LNCaP clone FGC (cell line): Measurements from ENCODE around the gene TOR3A.

Experiments
- DNase-seq: peaks from one replicate; pipeline ENCODE4 v3.0.0-alpha.2; 2011; ENCODE audit warnings: low read depth
- H3K4me3 ChIP-seq: 2 replicates; pipeline ENCODE4 v1.5.1; 2011; ENCODE audit warnings: mild to moderate bottlenecking, low read depth, low read length, control low read depth
- TF ChIP-seq, protein P1 (sequence below): IDR thresholded peaks from 2 replicates; pipeline ENCODE4 v1.5.1; 2012; ENCODE audit warnings: mild to moderate bottlenecking; ENCODE audit not compliant: control insufficient read depth, insufficient read depth; ENCODE audit errors: extremely low read depth

TOR3A gene

GRCh38 chr1:179042700-179043099 is 39.2 kb upstream of the TOR3A start:
- H3K4me3 ChIP-seq = no peak overlapping the region
- TF ChIP-seq, protein P1, sequence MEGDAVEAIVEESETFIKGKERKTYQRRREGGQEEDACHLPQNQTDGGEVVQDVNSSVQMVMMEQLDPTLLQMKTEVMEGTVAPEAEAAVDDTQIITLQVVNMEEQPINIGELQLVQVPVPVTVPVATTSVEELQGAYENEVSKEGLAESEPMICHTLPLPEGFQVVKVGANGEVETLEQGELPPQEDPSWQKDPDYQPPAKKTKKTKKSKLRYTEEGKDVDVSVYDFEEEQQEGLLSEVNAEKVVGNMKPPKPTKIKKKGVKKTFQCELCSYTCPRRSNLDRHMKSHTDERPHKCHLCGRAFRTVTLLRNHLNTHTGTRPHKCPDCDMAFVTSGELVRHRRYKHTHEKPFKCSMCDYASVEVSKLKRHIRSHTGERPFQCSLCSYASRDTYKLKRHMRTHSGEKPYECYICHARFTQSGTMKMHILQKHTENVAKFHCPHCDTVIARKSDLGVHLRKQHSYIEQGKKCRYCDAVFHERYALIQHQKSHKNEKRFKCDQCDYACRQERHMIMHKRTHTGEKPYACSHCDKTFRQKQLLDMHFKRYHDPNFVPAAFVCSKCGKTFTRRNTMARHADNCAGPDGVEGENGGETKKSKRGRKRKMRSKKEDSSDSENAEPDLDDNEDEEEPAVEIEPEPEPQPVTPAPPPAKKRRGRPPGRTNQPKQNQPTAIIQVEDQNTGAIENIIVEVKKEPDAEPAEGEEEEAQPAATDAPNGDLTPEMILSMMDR = no peak
- no peak for DNase-seq

DNA sequence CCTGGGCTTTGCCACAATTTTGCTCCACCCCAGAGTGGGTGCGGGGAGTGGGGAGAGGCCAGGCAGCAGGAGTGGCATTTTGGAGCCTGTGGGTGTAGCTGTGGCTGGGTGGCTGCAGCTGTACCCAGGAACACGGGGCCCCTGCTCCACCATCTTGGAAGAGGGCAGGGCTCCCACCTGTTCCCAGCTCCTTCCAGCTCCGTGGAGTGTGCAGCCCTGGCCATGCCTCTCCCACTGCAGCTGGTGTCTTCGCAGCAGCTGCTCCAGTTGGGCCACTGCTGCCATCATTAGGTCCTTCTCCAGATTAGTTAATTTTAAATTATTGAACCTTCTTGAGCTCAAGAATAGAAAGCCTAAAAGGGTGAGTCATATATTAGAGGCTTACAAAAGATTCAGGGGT is 38.6 kb upstream of the TOR3A start:
- no peak overlapping the region for H3K4me3 ChIP-seq
- no peak for DNase-seq
- TF ChIP-seq, protein P1 = no peak

DNA sequence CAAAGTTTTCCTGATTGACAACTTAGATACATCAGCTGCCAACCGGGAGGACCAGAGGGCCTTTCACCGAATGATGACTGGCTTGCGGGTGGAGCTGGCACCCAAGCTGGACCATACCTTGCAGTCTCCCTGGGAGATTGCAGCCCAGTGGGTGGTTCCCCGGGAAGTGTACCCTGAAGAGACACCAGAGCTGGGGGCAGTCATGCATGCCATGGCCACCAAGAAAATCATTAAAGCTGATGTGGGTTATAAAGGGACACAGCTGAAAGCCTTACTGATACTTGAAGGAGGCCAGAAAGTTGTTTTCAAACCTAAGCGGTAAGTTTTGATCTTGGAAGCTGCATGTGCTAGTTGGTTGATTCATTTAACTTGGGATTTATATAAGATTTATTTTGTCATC is 38.0 kb upstream of the TOR3A start:
- no peak overlapping the region for H3K4me3 ChIP-seq
- no peak for DNase-seq
- TF ChIP-seq, protein P1 = no peak

- H3K4me3 ChIP-seq = no peak overlapping the region
- TF ChIP-seq, protein P1 = no peak
- DNase-seq = no peak
Observed at GRCh38 chr1:179046808-179047635, 34.8 kb upstream of the TOR3A start.

DNA sequence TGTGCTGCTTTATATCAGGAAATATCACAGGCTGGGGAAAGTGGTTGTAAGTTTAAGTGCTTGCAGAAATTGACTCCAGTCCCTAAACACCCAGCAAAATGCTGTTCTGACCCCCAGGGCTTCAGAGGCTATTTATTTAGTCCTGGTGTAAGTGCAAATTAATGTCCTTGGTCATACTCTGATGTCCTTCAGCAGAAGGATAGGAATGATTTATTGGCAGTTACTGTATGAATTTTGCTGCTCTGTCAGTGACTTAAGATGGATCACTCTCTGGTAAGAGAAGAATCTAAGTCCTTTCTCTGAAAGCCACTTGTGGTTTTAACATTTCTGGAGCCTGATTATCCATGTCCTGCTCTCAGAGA is 34.3 kb upstream of the TOR3A start:
- no peak for DNase-seq
- TF ChIP-seq, protein P1 = no peak
- no peak overlapping the region for H3K4me3 ChIP-seq

DNA sequence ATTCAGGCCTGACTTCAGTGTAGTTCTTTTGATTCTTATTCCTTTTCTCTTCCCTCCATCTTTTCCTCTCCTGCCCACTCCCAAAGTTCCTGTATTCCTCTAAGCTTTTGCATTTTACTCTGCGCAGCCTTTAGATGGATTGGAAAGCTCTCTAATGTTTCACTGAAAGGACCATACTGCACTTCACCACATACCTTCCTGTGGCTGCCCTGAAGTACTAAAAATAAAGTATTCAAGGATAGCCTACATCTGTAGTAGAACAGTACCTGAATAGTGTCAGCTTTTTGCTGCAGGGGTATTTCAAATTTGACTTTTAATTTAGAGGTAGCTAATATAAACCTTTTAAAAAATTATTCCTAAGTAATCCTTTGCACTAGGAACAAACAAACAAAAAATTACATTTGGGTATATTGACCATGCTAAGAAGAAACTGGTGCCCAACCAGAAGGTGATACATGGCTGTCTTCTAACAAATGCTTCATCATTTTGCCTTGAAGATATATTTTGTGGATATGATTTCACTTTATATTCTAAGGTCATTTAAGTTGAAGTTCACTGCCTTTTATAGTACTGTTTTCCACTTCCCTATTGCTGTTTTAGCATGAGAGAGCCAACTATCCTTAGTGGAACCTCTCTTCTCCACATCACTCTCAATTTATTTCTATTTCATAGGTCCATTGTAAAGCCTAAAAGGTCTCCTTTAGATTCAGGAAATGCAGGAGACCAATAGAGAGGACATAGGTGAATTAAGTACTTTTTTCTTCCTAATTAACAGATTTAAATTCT is 33.3 kb upstream of the TOR3A start:
- H3K4me3 ChIP-seq = no peak overlapping the region
- TF ChIP-seq, protein P1 = no peak
- DNase-seq = no peak
